ENCODE data around the gene EIF3I.
A peak's percentile ranks its signal among the peaks of the same experiment; 100 is the strongest.

The EIF3I gene

GRCh38 chr1:32199043-32199716 lies 23.0 kb upstream of the EIF3I start:
- FAIRE-seq (no peak), DNase-seq (ENCODE audit: insufficient read length) (no peak)
- no peak for TF ChIP-seq TAF1 (IDR thresholded peaks at IDR 0.05; ENCODE audit: borderline replicate concordance, low read depth, low read length)
- no peak; the same call in 1 of the 2 replicates for TF ChIP-seq POLR2A (IDR thresholded peaks at IDR 0.05; ENCODE audit: low read depth, low read length)
- TF ChIP-seq POLR2AphosphoS5 (IDR thresholded peaks at IDR 0.05; ENCODE audit: low read depth, low read length) = no peak; the same call in 1 of the 2 replicates

- no peak for TF ChIP-seq POLR2A (IDR thresholded peaks at IDR 0.05; ENCODE audit: low read depth, low read length)
- TF ChIP-seq TAF1 (IDR thresholded peaks at IDR 0.05; ENCODE audit: borderline replicate concordance, low read depth, low read length) = no peak
- TF ChIP-seq POLR2AphosphoS5 (IDR thresholded peaks at IDR 0.05; ENCODE audit: low read depth, low read length) = no peak
- FAIRE-seq (peak; percentile 40), DNase-seq (ENCODE audit: insufficient read length) (no peak)
Measured at GRCh38 chr1:32199717-32200072, 22.5 kb upstream of the EIF3I start.

GRCh38 chr1:32200226-32201010 lies 21.8 kb upstream of the EIF3I start, which contains the start of gene CCDC28B:
Gene CCDC28B (plus strand): TSS chr1:32200595. CDS start chr1:32201936, 1,341 bp downstream.
- DNase-seq (ENCODE audit: insufficient read length) (peak; percentile 69), FAIRE-seq (peak; percentile 92)
- TF ChIP-seq POLR2AphosphoS5 (IDR thresholded peaks at IDR 0.05; ENCODE audit: low read depth, low read length) (0 out of 2 replicates have a peak, but pooled peaks have one; percentile 27), TAF1 (IDR thresholded peaks at IDR 0.05; ENCODE audit: borderline replicate concordance, low read depth, low read length) (no peak)

- TF ChIP-seq POLR2A (IDR thresholded peaks at IDR 0.05; ENCODE audit: low read depth, low read length) = peak; percentile 63; the same call in 1 of the 2 replicates
- TF ChIP-seq POLR2AphosphoS5 (IDR thresholded peaks at IDR 0.05; ENCODE audit: low read depth, low read length) = no peak
- DNase-seq (ENCODE audit: insufficient read length) (peak; percentile 69), FAIRE-seq (peak; percentile 90)
Measured at GRCh38 chr1:32201011-32201855, 21.0 kb upstream of the EIF3I start.

- no peak for TF ChIP-seq POLR2AphosphoS5 (IDR thresholded peaks at IDR 0.05; ENCODE audit: low read depth, low read length)
- FAIRE-seq (no peak), DNase-seq (ENCODE audit: insufficient read length) (no peak)
Measured at GRCh38 chr1:32204943-32205361, 17.3 kb upstream of the EIF3I start.

- DNase-seq (ENCODE audit: insufficient read length) = peak; percentile 95
- peak; percentile 97 for FAIRE-seq
- TF ChIP-seq POLR2A (IDR thresholded peaks at IDR 0.05; ENCODE audit: low read depth, low read length) (peak; percentile 77; the same call in 1 of the 2 replicates), TAF1 (IDR thresholded peaks at IDR 0.05; ENCODE audit: borderline replicate concordance, low read depth, low read length) (no peak), POLR2AphosphoS5 (IDR thresholded peaks at IDR 0.05; ENCODE audit: low read depth, low read length) (peak; percentile 81)
Measured at GRCh38 chr1:32205401-32206370, 16.5 kb upstream of the EIF3I start, which contains the start of gene IQCC. Gene IQCC (plus strand): TSS chr1:32205671. CDS start chr1:32205682, 11 bp downstream.

- DNase-seq (ENCODE audit: insufficient read length) (no peak), FAIRE-seq (no peak)
- TF ChIP-seq POLR2A (IDR thresholded peaks at IDR 0.05; ENCODE audit: low read depth, low read length) (no peak), TAF1 (IDR thresholded peaks at IDR 0.05; ENCODE audit: borderline replicate concordance, low read depth, low read length) (no peak), POLR2AphosphoS5 (IDR thresholded peaks at IDR 0.05; ENCODE audit: low read depth, low read length) (no peak)
Measured at GRCh38 chr1:32208469-32208868, 13.7 kb upstream of the EIF3I start.

- FAIRE-seq (no peak), DNase-seq (ENCODE audit: insufficient read length) (no peak)
- TF ChIP-seq TAF1 (IDR thresholded peaks at IDR 0.05; ENCODE audit: borderline replicate concordance, low read depth, low read length) (no peak), POLR2A (IDR thresholded peaks at IDR 0.05; ENCODE audit: low read depth, low read length) (no peak), POLR2AphosphoS5 (IDR thresholded peaks at IDR 0.05; ENCODE audit: low read depth, low read length) (no peak)
Measured at GRCh38 chr1:32208891-32209328, 13.3 kb upstream of the EIF3I start, which contains the start of gene DCDC2B. Gene DCDC2B (plus strand): TSS chr1:32209089. CDS start chr1:32209094, 5 bp downstream.

GRCh38 chr1:32215629-32216480 lies 6.4 kb upstream of the EIF3I start:
- peak; percentile 91 for FAIRE-seq
- no peak for TF ChIP-seq TAF1 (IDR thresholded peaks at IDR 0.05; ENCODE audit: borderline replicate concordance, low read depth, low read length)
- no peak for TF ChIP-seq POLR2AphosphoS5 (IDR thresholded peaks at IDR 0.05; ENCODE audit: low read depth, low read length)
- no peak for TF ChIP-seq POLR2A (IDR thresholded peaks at IDR 0.05; ENCODE audit: low read depth, low read length)
- peak; percentile 59 for DNase-seq (ENCODE audit: insufficient read length)

Measured in GM12892 (cell line).